ENCODE data around the gene NUDT16L1.

DNA sequence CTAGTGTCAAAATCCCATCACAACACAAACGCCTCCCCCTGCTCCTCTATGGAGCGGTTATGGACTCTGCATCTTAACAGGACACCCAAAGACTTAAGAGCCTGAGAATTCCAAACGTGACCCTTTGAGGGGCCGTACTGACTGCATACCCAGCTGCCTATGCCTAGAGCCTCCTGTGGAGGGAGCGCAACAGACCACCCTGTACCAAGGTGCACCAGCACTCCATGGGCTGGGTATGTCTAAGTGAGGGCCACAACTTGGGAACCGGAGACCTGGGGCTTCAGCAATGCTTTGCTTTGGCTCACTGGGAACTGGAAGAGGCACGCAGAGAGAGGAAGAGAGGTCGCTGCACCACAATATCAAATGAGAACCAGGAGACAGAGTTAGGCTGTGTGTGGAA is 35.3 kb downstream of the NUDT16L1 start:
- TF ChIP-seq POLR2AphosphoS5 (IDR thresholded peaks at IDR 0.05; ENCODE audit: borderline replicate concordance, low read depth, low read length) (no peak), EZH2 (IDR thresholded peaks at IDR 0.05) (no peak), FOXP2 (optimal IDR thresholded peaks at IDR 0.05; ENCODE audit: control extremely low read depth, extremely low read length, insufficient read depth) (no peak)
